T follicular helper cell (primary cell): ENCODE measurements around the gene PRKD2.
A peak's percentile ranks its signal among the peaks of the same experiment; 100 is the strongest.

Source experiments
- DNase-seq: peaks from one replicate; pipeline ENCODE4 v3.0.0-alpha.2; 2020; ENCODE audit warnings: low read depth

PRKD2 gene

DNA sequence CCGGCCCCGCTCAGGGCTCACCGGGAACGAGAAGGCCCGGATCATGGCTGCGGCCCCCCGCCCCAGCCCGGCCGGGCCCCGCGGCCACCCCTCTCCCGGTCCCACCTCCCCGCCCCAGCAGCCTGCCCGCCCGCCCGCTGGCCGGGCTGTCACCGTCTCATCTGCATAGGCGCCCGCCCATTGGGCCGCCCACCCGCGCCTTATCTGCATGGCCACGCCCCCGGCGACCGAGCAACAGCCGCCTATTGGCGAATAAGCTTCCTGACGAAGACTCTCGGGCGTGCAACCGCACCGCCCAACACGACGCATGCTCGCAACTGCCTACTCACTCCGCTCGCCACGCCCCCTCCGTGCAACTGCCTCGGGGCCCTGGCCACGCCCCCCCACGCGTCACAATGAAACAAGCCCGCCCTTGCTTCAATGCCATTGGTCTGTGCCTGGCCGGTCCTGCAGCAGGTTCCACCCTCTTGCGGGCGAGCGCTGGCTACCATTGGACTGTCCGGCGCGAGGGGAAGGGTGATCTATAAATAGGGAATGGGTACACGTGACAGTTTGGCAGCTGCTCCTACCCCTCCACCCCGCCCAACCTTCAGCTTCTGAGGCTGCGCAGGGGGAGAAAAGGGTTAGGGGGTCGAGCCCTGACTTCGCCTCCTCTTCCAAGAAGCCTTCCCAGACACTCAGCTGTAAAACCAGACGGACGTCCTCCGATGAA lies 55.7 kb downstream of the PRKD2 start, which contains the start of gene DACT3:
Gene DACT3, minus strand, starts transcription at position 163 of the 712 bp plus-strand sequence. Its CDS starts 118 bp downstream, at position 45.
- peak; percentile 99 for DNase-seq

DNA sequence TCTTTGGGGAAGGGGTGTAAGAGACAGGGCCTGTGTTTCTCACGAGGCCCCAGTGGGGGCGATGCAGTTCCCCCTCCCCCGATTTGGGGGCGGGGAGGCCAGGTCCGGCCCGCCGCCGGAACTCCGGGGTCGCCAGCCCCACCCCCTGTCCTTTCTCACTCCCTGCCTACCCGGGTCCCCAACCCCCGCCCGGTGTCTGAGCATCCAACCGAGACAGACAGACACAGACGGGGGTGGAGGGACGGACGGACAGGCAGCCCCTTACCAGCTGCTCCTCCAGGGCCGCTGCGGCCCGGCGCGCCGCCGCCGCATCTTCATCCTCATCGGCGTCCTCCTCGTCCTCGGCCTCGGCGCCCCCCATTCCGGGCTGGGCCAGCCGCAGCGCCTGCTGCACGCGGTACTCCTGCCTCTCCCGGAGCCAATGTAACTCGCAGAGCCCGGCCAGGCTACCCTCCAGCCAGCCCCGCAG lies 56.3 kb downstream of the PRKD2 start:
- DNase-seq: no peak

DNA sequence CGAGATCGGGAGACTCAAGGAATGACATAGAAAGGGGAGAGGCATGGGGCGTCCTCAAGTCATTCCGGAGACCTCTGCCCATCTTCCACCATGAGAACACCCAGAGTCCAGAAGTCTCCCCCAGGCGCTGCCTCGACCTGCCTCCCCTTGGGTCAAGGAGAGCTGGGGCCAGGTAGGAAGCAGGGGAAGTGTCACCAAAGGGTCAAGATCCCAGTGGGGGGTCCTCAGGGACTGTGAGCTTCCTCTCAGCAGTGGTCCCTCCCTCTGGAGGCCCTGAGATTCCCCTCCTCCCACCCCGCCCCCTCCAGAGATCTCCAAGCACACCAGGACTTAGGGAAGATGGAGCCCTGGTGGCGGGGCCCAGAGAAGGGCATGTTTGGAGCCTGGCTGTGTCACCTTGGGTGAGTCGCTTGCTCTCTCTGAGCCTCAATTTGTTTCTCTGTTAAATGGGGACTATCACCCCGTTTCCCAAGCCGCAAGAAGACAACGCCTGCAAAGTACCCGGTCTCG lies 56.9 kb downstream of the PRKD2 start:
- DNase-seq: no peak

DNA sequence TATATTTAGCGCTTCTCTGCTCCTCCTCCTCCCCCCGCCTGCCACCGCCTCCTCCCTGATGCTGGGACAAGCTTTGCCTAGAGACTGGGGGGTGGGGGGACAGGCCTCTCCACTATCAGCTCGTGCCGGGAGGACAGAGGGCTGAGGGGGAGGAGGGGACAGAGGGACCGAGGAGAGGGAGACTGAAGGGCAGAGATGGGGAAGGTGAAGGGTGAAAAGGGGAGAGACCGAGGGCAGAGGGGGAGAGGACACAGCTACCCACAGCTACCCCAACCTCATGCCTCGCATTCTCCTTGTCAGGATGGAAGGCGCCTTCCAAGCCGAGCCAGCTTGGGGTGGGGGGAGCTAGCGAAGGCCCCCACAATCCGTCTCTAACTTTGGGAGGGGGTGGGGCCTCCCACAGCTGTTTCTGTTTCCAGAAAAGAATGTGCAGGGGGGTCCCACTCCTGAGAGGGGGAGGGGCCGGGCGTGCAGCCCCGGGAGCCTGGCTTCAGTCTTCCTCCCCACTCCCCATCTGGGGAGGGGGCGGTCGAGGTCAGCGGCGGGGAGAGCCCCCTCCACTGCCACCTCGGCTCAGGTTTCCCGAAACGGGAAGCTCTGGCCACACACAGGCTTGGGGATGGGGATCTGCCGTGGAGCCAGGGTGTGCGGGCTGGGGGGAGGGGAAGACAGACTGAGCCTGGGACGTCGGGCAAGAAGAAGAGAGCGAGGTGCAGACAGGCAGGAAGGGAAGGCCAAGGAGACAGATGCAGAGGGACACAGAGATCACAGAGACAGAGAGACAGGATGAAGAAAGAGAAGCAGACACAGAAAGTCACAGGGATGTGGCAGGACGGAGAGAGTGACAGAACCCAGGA lies 57.5 kb downstream of the PRKD2 start:
- DNase-seq: no peak

DNA sequence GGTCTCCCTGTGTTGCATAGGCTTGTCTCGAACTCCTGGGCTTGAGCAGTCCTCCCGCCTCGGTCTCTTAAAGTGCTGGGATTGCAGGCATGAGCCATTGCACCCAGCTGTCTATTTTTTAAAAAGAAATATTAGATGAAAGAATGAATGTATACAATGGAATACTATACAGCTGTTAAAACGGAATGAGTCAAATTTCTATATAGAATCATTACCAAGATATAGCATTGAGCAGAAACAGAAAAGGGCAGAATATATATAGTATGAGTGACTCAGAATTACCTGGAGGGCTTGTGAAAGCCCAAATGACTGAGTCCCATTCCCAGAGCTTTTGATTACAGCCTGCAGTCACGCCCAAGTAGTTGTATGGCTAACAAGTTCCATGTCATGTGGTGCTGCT lies 60.4 kb downstream of the PRKD2 start:
- no peak for DNase-seq

DNA sequence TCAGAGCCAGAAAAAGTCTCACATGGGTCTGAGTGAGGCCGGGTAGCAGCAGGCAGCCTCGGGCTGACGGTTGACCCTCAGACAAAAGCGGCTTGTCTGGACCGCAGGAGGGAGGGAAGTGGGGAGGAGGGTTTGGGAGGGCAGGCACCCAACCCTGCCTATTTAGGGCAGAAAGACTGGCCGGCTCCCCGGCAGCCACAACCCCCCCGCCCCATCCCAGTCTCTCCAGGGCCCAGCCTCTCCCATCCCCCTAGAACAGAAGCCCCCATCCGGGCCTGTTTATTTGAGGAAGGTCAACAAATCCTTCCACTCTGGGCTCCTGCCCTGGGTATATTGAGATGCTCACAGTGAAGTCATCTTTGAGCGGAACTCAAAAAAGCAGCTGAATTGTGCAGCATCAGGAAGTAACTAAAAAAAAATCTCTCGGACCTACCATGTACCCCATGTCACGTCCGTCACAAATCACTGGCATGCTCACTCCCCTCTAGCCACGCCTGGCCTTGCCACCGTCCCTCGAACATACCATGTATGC lies 62.2 kb downstream of the PRKD2 start:
- no peak for DNase-seq

DNA sequence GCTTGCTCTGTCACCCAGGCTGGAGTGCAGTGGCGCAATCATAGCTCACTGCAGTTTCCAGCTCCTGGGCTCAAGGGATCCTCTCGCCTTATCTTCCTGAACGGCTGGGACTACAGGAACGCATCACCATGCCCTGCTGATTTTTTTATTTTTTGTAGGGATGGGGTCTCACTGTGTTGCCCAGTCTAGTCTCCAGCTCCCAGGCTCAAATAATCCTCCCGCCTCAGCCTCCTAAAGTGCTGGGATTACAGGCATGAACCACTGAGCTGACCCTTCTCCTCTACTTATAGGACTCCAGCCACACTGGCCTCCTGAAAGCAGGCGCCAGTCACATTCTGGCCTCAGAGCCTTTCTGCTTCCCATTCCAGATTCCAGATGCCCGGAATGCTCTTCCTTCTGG lies 66.5 kb downstream of the PRKD2 start:
- no peak for DNase-seq

DNA sequence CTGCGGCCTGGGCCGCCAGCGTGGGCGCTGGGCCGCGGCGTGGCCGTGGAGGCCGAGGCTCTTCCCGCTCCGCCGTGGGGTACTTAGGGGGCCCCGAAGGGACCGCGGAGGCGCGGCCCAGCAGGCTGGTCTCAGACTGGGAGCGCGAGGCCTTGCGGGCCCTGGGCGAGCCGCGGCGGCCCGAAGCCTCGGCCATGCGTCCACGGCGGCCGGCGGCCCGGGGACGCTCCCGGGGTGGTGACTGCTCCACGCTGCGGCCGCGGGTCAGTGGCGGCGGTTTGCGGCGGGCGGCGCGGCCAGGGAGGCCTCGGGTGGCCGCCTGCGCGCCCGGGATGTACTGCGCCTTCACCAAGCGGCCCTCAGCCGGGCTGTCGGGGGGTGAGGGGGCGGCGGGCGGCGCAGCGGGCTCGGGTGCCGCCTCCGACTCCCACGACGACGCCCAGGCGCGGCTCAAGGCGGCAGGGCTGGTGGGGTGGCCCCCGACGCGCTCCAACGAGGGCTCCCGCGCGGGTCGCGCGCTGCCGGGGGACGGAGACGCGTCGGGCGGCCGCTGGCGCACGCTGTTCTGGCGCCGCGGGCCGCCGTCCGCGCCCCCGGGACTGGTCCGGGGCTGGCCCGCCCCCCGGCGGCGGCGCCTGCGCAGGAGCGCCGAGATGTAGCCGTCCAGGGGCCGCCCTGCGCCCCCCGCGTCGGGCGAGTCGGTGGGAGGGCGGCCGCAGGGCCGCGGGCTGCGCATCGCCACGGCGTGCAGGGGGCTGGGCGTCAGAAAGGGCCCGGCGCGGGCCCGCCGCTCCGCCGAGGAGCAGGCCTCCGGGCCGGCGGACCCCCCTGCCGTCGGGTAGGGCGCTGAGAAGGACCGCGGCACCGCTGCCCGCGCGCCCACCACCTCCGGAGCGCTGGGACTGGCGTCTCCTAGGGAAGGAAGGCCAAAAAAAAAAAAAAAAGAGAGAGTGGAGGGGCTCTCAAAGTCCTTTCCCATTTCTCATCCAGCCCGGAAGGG lies 67.7 kb downstream of the PRKD2 start:
- no peak for DNase-seq

DNA sequence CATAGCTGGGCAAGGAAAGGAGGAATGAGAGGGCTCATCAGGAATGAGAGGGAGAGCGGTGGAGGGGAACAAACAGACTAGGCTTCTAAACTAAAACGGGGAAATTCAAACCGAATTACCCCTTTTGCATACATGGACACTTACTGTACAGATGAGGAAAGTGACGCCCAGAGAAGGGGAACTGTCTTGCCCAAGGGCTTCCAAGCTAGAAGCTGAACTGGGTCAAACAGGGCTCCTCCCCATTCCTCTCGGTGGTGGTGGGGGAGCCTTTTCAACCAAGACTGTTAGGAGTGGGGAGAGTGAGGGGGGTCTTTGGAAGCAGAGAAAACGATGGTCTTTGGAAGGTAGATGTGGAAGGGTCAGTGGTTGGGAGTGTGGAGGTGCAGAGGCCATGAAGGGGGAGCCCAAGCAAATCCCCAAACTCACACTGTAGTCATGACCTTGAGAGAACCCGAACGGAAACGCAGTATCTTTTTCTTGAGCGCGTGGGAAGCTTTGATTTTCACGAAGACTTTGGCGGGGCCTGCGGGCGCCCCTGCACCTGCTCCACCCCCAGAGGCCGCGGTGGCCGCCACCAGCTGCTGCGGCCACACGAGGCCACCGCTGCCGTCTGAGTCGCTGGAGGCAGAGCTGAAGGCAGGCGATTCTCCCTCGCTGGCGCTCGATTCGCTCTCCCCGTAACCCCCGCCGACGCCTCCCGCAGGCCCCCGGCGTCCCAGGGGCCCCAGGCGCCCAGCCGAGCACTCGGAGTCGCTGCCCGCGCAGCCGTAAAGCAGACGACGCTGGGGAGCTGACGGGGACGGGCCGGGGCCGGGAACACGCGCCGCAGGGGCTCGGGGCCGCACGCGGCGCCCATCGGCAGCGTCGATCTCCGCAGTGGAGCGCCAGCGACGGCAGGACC lies 68.6 kb downstream of the PRKD2 start:
- no peak for DNase-seq

DNA sequence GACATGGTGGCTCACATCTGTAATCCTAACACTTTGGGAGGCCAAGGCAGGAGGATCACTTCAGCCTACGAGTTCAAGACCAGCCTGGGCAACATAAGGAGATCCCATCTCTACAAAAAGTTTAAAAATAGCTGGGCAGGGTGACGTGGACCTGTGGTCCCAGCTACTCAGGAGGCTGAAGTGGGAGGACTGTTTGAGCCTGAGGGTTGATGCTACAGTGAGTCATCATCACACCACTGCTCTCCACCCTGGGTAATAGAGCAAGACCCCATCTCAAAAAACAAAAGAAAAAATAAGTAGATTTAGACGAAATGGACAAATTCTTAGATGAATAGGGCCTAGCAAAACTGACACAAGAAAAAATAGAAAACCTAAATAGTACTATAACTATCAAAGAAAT lies 70.5 kb downstream of the PRKD2 start:
- DNase-seq: no peak

DNA sequence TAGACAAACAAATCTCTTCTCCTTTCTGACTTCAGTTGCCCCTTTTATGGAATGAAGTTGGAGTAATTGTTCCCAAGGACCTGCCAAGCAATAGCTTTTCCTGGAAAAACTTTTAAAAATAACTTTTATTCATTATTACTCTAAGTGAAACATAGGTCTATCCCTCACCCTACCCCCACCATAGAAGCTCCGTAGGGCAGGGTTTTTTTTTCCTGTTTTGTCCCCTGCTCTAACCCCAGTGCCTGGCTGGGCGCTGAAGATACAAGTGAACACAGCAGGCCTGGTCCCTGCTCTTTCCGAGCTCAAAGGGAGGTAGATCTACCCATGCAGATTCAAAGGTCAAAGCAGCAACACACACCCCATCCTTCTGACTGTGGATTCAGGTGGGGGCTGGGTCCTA lies 72.2 kb downstream of the PRKD2 start:
- DNase-seq: no peak

DNA sequence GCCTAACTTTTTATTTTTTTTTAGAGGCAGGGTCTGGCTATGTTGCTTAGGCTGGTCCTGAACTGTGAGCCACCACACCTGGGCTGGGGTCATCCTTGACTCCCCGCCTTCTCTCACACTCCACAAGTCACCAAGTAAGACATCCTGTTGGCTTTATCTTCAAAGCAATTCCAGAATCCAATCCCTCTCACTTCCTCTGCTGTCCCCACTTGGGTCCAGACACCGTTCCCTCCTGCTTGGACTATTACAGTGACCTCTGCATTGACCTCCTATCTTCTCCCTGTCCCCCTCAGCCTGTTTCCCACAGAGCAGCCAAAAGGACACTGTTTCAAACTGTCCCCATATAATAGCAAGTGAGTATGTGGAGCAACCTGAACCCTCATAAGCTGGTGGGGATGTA lies 76.3 kb downstream of the PRKD2 start:
- DNase-seq: no peak

DNA sequence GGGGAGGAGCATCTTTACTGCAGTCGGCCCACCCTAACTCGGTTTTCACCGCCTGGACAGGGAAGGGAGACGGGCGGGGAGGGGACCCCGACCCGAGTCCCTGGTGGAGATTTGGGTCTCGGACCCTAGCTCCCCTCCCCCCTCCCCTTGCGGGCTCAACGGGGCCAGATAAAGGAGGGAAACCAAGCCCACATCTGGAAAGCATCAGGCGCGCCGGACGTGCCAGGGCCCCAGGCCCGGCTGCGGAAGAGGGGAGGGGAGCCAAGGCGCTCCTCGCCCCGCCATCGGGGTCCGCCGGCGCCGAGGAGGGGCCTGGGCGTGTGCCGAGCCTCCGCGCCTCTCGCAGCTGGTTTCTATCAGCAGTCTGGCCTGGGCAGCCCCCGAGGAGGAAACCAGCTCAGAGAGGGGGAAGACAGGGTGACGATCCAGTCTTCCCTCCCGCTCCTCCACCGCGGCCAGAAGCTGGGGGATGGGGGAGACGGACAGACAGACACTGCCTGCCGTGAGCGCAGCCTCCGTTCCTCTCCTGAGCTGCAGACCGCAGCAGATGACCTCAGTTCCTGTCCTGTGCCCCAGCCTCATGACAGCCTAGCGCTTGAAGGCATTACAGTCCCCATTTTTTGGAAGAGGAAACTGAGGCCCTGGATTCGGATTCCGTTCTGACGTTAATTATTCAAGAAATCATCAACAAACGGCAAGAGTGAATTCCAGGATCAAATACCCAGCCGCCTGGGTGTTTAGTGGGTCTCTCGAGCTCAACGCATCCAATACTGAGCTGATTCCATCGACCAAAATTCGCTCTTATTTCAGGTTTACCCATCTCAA lies 77.3 kb downstream of the PRKD2 start:
- DNase-seq: no peak

DNA sequence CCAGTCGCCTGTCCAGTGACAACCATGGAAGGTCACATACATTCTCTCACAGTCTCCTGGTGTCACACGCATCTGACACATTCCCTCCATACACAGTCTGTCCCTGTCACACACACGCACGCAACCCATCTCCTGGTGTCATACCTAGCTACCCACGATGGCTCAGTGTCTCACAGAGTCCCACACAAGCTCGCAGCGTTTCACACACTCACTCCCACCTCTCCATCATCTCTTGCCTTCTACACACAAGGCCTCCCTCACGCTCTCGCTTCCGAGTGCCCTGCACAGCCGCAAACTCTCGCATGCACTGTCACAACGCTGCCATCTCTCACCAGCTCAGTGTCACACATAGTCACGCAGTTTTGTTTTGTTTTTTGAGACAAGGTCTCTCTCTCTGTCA lies 79.7 kb downstream of the PRKD2 start:
- DNase-seq: no peak

DNA sequence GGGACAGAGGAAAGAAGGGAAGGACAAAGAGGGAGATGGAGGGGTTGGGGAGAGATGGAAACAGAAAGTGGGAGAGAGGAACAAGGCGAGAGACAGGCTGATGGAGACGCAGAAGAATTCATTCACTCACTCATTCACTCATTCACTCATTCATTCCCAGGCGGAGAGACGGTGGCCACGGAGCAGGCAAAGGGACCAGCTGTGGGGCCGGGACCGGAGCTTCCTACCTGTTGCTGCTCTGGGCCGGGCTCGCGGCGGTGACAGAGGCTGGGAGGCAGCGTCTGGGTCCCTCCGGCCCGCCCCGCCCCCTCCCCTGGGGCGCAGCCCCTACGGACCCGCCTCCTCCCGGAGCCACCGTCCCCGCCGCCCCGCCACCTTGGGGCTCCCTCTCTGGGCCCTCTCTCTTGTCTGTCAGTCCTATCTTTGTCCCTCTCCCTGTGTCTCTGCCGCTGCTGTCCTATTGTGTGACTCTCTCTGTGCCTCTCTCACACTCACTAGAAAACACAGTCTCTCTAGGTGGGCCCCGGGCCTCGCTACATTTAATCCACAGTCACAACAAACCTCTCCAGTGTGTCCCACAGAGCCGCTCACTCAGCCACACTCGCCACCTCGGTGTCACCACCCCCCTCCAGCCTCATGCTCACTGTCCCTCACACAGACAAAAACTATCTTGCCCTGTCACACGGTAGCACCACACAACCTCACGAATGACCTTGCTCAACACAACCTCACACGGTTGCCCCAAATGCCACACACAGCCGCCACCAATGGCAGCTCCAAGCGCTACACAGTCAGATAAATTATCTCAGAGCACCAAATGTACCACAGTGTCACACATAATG lies 80.8 kb downstream of the PRKD2 start, which contains the start of gene GNG8:
Gene GNG8, minus strand, starts transcription at position 283 of the 842 bp plus-strand sequence. CDS start 1,520 bp downstream, outside the sequence.
- no peak for DNase-seq

DNA sequence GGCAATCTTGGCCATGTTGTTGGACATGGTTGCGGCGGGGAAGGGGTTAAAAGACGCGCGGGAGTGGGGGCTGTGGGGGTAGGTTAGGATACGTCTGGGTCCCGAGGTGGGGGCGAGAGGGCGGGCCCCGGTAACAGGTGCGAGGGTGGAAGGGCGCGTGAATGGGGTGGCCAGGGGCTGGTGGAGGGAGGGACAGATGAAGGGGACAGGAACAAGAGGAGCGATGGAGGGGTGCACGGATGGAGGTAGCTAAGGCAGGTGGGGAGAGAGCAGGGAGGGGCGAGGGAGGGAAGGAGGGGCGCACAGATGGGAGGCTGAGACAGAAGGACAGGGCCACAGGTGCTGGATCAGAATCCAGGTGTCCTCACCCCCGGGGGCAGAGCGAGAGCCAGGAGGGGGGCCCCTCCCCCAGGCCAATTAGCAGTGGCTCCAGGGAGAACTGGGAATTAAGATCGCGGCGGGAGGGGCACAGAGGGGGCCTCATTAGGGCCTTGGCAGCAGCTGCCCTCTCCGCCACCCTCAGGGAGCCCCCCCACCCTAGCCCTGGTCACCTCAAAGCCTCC lies 82.2 kb downstream of the PRKD2 start:
- no peak for DNase-seq

DNA sequence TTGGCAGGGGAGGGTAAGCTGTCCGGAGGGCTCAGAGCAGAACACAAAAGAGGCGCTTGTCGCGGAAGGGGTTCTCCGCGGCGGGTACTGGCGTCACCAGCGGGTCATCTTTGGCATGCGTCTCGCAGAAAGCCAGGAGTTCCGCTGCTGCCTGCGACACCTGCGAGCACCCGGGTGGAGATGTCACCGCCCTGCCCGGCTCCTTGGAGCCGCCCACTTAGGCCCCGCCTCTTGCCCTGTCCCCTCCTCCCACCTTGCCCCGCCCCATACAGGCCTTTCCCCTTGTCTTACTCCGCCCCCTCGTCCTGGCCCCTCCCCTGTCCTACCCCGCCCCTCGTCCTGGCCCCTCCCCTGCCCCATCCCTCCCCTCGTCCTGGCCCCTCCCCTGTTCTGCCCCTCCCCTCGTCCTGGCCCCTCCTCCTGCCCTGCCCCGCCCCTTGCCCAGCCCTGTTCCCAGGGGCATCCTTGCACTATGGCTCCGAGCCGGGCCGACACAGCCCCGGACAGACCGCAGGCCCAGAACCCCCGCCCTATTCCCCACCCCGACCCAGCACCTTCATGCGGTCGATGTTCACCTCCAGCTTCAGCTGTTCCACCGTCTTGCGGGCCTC lies 82.8 kb downstream of the PRKD2 start:
- peak; percentile 97 for DNase-seq

DNA sequence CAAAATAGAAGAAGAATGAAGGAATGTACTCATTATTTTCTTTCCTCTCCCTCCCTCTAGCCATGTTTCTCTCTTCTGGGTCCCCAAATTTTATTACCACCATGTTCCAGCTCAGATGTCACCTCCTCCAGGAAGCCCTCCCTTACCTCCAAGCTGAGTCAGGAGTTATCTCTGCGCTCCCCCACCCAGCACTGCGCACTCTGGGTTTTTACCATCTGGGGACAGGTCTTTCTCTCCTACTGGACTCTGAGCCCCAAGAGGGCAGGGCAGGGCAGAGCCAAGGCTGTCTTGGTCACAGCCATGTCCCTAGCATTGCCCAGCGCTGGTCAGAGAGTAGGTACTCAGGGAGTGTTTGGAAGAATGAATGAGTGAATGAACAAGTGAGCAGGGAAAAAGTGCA lies 83.8 kb downstream of the PRKD2 start:
- no peak for DNase-seq
